Stimulated activated CD8-positive, alpha-beta memory T cell treated with anti-CD3 and anti-CD28 coated beads, Interleukin-15, amount 100 ng/mL, for 24 hours (primary cell): ENCODE results near the gene MESP1.

Experiments
- DNase-seq: peaks from one replicate; pipeline ENCODE4 v3.0.0-alpha.2; 2020; ENCODE audit warnings: low read depth

Gene MESP1

DNA sequence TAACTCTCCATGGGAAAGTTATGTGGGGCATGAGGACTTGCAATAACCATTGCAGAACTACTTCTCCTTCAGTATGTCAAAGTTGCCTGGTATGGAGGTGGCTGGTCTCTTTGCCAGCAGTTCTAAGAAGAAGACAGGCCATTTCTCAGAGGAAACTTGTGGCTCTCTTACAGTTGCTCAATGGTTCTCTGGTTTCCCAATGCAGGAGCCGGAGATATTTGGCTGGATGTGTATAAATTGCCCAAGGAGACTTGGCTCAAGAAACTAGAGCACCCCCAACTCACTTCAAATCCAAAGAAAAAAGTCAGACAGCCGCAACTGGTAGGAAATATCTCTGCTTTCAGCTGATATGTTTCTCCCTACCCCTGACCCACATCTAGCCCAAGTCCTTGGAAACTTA lies 36.3 kb downstream of the MESP1 start:
- no peak for DNase-seq

GRCh38 chr15:89707577-89707976 lies 43.5 kb downstream of the MESP1 start:
- DNase-seq, result no peak

GRCh38 chr15:89704411-89704810 lies 46.6 kb downstream of the MESP1 start:
- no peak for DNase-seq
